PFSK-1 (cell line): Measurements from ENCODE around the gene KCNIP1.

ENCODE experiments used
- FOXP2 ChIP-seq: optimal IDR thresholded peaks from 2 replicates; pipeline ENCODE3; 2011; ENCODE audit warnings: borderline replicate concordance, control low read depth, inconsistent platforms; ENCODE audit not compliant: insufficient read depth; ENCODE audit errors: extremely low read length, extremely low read depth
- POLR2AphosphoS5 ChIP-seq: IDR thresholded peaks from 2 replicates; pipeline ENCODE4 v1.6.1; 2012; ENCODE audit warnings: low read depth, mild to moderate bottlenecking, control low read depth, low read length, moderate library complexity
- SIN3A ChIP-seq: IDR thresholded peaks from 2 replicates; pipeline ENCODE4 v1.6.1; 2012; ENCODE audit warnings: mild to moderate bottlenecking, low read length, moderate library complexity, borderline replicate concordance; ENCODE audit not compliant: insufficient read depth
- TAF1 ChIP-seq: IDR thresholded peaks from 2 replicates; pipeline ENCODE4 v1.6.1; 2012; ENCODE audit warnings: low read length, control low read depth, borderline replicate concordance; ENCODE audit not compliant: insufficient read depth
- TF ChIP-seq, protein P1 (sequence below), 2 experiments: IDR thresholded peaks; 2 replicates each; pipeline versions ENCODE4 v1.6.1 to v1.8.0; 2011 to 2012; ENCODE audit warnings: low read depth in 2 of 2, low read length in 2 of 2, control low read depth in 1 of 2, inconsistent platforms in 1 of 2, mild to moderate bottlenecking in 1 of 2, moderate library complexity in 1 of 2; ENCODE audit not compliant: insufficient read depth in 1 of 2

Gene KCNIP1

GRCh38 chr5:170480260-170480659 is 23.6 kb upstream of the KCNIP1 start:
- TF ChIP-seq TAF1 (no peak), FOXP2 (no peak), SIN3A (no peak), POLR2AphosphoS5 (no peak)
- TF ChIP-seq, protein P1, sequence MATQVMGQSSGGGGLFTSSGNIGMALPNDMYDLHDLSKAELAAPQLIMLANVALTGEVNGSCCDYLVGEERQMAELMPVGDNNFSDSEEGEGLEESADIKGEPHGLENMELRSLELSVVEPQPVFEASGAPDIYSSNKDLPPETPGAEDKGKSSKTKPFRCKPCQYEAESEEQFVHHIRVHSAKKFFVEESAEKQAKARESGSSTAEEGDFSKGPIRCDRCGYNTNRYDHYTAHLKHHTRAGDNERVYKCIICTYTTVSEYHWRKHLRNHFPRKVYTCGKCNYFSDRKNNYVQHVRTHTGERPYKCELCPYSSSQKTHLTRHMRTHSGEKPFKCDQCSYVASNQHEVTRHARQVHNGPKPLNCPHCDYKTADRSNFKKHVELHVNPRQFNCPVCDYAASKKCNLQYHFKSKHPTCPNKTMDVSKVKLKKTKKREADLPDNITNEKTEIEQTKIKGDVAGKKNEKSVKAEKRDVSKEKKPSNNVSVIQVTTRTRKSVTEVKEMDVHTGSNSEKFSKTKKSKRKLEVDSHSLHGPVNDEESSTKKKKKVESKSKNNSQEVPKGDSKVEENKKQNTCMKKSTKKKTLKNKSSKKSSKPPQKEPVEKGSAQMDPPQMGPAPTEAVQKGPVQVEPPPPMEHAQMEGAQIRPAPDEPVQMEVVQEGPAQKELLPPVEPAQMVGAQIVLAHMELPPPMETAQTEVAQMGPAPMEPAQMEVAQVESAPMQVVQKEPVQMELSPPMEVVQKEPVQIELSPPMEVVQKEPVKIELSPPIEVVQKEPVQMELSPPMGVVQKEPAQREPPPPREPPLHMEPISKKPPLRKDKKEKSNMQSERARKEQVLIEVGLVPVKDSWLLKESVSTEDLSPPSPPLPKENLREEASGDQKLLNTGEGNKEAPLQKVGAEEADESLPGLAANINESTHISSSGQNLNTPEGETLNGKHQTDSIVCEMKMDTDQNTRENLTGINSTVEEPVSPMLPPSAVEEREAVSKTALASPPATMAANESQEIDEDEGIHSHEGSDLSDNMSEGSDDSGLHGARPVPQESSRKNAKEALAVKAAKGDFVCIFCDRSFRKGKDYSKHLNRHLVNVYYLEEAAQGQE (IDR thresholded peaks at IDR 0.05; ENCODE audit: insufficient read depth in 1 of 2, low read depth in 2 of 2, low read length in 2 of 2) = no peak

DNA sequence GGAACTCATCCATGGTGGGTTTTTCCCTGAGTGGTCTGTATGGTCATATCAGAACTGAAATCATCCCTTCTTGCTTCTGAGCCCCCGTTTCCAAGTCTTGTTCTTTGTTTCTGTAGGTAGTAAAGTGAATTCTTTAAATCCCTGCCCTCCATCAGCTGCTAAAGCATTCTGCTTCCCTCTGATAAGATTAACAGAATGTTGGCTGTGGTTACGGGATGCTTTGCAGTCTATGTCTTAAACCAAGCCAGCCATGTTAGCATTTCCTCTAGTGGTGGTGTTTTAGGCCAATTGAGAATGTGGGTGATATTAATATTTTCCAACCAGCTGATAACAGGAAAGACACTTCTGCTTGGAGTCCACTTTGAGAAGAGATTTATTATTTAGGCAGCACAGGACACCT is 22.0 kb upstream of the KCNIP1 start:
- TF ChIP-seq POLR2AphosphoS5 = no peak

- TF ChIP-seq TAF1 = no peak
- no peak for TF ChIP-seq SIN3A
- no peak for TF ChIP-seq FOXP2
- TF ChIP-seq POLR2AphosphoS5 = no peak
- TF ChIP-seq, protein P1 (IDR thresholded peaks at IDR 0.05; ENCODE audit: insufficient read depth in 1 of 2, low read depth in 2 of 2, low read length in 2 of 2) = no peak
Measured at GRCh38 chr5:170482511-170482910, 21.3 kb upstream of the KCNIP1 start.

DNA sequence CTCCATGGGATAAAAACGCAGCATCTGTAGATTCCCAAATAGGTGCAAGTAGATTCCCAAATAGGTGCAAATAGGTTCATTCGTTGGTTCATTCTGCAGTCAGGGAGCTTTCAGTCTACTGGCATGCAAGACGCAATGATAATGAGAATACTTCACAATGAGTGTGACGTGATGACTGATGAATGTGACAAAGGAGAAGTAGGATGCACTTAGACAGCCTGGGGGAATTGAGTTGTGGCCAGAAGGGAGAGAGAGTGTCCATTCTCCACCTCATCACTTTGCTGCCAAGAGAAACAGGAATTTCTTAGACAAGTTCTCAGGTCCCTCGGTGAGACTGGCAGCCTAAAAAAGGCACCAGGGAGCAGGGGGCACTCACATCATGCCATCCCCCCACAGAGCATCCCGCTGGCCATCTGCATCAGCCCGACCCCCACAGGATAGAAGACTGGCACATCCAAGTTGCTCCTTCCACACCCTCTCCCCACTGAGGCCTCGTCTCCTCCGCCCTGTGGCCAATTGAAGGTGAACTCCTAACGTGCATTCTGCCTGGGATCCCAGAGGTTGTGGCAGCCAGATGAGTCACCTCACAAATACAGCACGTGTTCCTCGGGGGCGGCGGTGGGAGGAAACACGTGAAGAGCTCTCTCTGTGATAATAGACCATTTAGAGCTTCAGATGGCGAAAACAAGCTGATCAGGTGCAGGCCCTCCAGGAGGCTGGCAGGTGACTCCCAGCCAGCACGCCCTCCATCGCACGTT is 19.9 kb upstream of the KCNIP1 start:
- TF ChIP-seq, protein P1 (IDR thresholded peaks at IDR 0.05; ENCODE audit: insufficient read depth in 1 of 2, low read depth in 2 of 2, low read length in 2 of 2) = no peak
- TF ChIP-seq SIN3A (no peak), POLR2AphosphoS5 (no peak), FOXP2 (no peak), TAF1 (no peak)

DNA sequence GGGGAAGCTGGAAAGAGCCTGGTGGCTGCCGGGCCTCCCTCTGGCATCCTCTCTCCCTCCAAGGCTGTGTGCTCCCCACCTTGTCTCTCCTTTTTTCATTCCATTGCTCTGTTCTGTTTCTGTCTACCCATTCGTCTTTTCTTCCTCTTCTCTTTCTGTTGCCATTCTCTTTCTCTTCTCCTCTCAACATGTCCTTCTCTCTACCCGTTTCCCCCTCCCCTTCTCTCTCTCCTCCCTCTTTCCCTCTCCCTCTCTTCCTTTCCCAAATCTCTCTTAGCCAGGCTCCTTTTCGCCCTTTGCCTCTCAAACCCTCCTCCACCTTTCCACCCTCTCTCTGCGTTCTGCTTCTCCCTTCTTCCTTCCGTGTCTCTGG is 19.4 kb upstream of the KCNIP1 start:
- TF ChIP-seq TAF1 (no peak), FOXP2 (no peak), POLR2AphosphoS5 (no peak), SIN3A (no peak)
- TF ChIP-seq, protein P1 (IDR thresholded peaks at IDR 0.05; ENCODE audit: insufficient read depth in 1 of 2, low read depth in 2 of 2, low read length in 2 of 2) = no peak
